Astrocyte (in vitro differentiated cells and primary cell): ENCODE results near the gene ZC3H4. TPM values are rescaled to one million over a fixed set of nuclear protein-coding genes. Genes with fewer than 3 reads are reported as not detected.
"Not testable (repeated sequence)": the region's sequence is repeated elsewhere in the genome, so short reads cannot be mapped to it uniquely, and the experiment has no call there.

Experiments
- DNase-seq: peaks from one replicate; pipeline ENCODE4 v3.0.0-alpha.2; 2010; ENCODE audit warnings: low read depth
- FAIRE-seq: peaks from 2 replicates; lab custom pipeline; 2011; peaks lifted over from hg19 to GRCh38; lab: Jason Lieb, UNC
- H2AFZ ChIP-seq: 2 replicates; pipeline ENCODE4 v1.6.0; 2012; ENCODE audit warnings: low read depth, low read length, inconsistent platforms
- H3K27ac ChIP-seq: 2 replicates; pipeline ENCODE4 v1.5.1; 2011; ENCODE audit warnings: low read depth, low read length, inconsistent platforms
- H3K27me3 ChIP-seq: 2 replicates; pipeline ENCODE4 v1.6.0; 2011; ENCODE audit warnings: low read length, inconsistent platforms; ENCODE audit not compliant: insufficient read depth
- H3K36me3 ChIP-seq: 2 replicates; pipeline ENCODE4 v1.5.1; 2011; ENCODE audit warnings: low read length, inconsistent platforms; ENCODE audit not compliant: insufficient read depth
- H3K4me1 ChIP-seq: 2 replicates; pipeline ENCODE4 v1.5.1; 2011; ENCODE audit warnings: low read length, inconsistent platforms; ENCODE audit not compliant: insufficient read depth
- H3K4me2 ChIP-seq: 2 replicates; pipeline ENCODE4 v1.6.0; 2012; ENCODE audit warnings: low read length, inconsistent platforms
- H3K4me3 ChIP-seq: 2 replicates; pipeline ENCODE4 v1.5.1; 2011; ENCODE audit warnings: low read depth, mild to moderate bottlenecking, low read length, inconsistent platforms; ENCODE audit not compliant: insufficient read depth
- H3K79me2 ChIP-seq: 2 replicates; pipeline ENCODE4 v1.6.0; 2012; ENCODE audit warnings: mild to moderate bottlenecking, low read length, inconsistent platforms; ENCODE audit not compliant: insufficient read depth
- H3K9ac ChIP-seq: 2 replicates; pipeline ENCODE4 v1.6.0; 2012; ENCODE audit warnings: mild to moderate bottlenecking, low read length, inconsistent platforms
- H3K9me3 ChIP-seq: 2 replicates; pipeline ENCODE4 v1.5.1; 2012; ENCODE audit warnings: low read depth, mild to moderate bottlenecking, low read length, inconsistent platforms; ENCODE audit not compliant: insufficient read depth
- H4K20me1 ChIP-seq: 2 replicates; pipeline ENCODE4 v1.6.0; 2012; ENCODE audit warnings: low read length, inconsistent platforms; ENCODE audit not compliant: insufficient read depth
- H3K27ac Mint-ChIP-seq: one replicate; pipeline ENCODE4 v1.8.0; 2021; ENCODE audit warnings: mild to moderate bottlenecking, mixed read lengths; ENCODE audit not compliant: unreplicated experiment
- H3K27me3 Mint-ChIP-seq: one replicate; pipeline ENCODE4 v1.8.0; 2021; ENCODE audit warnings: low read depth, mixed read lengths; ENCODE audit not compliant: unreplicated experiment
- H3K36me3 Mint-ChIP-seq: one replicate; pipeline ENCODE4 v1.8.0; 2021; ENCODE audit warnings: low read depth, mixed read lengths; ENCODE audit not compliant: unreplicated experiment
- H3K4me1 Mint-ChIP-seq: one replicate; pipeline ENCODE4 v1.8.0; 2021; ENCODE audit warnings: low read depth, mixed read lengths; ENCODE audit not compliant: unreplicated experiment
- H3K4me3 Mint-ChIP-seq: one replicate; pipeline ENCODE4 v1.8.0; 2021; ENCODE audit warnings: mild to moderate bottlenecking, moderate library complexity, mixed read lengths; ENCODE audit not compliant: unreplicated experiment
- H3K9me3 Mint-ChIP-seq: one replicate; pipeline ENCODE4 v1.8.0; 2021; ENCODE audit warnings: mild to moderate bottlenecking, mixed read lengths; ENCODE audit not compliant: unreplicated experiment
- CTCF ChIP-seq: IDR thresholded peaks from 2 replicates; pipeline ENCODE4 v1.5.1; 2011; ENCODE audit warnings: low read depth, mild to moderate bottlenecking, inconsistent platforms, low read length, moderate library complexity; ENCODE audit not compliant: insufficient read depth
- EZH2 ChIP-seq: IDR thresholded peaks from 2 replicates; pipeline ENCODE4 v1.6.1; 2012; ENCODE audit warnings: mild to moderate bottlenecking, low read length, inconsistent platforms; ENCODE audit not compliant: insufficient read depth
- total RNA-seq: library from RNA; stranded (reverse); gene quantifications from 2 replicates; pipeline ENCODE4 v1.2.1, GENCODE V29; 2021

The ZC3H4 gene
- total RNA-seq, 1 donor from 2014 or later: 42.3 TPM

GRCh38 chr19:47058621-47059022, 55.0 kb downstream of the ZC3H4 start:
- no peak overlapping the region for H3K27ac Mint-ChIP-seq
- TF ChIP-seq EZH2 (no peak), CTCF (no peak)
- no peak overlapping the region for H3K9ac ChIP-seq
- H3K79me2 ChIP-seq: no peaks in the 10 kb centered on the region
- H3K4me2 ChIP-seq: no peak overlapping the region
- H3K9me3 Mint-ChIP-seq: no peaks in the 10 kb centered on the region
- H3K27ac ChIP-seq: no peak overlapping the region
- H2AFZ ChIP-seq: no peak overlapping the region
- H4K20me1 ChIP-seq: peaks cover 3% of the 10 kb centered on the region
- H3K36me3 ChIP-seq: no peaks in the 10 kb centered on the region
- peaks cover 6% of the 10 kb centered on the region for H3K4me1 Mint-ChIP-seq
- no peak for DNase-seq
- H3K4me1 ChIP-seq: peaks cover 9% of the 10 kb centered on the region
- no peaks in the 10 kb centered on the region for H3K9me3 ChIP-seq
- no peak for FAIRE-seq
- peak overlapping the region; percentile 34 for H3K4me3 Mint-ChIP-seq
- H3K27me3 ChIP-seq: no peaks in the 10 kb centered on the region
- no peak overlapping the region for H3K4me3 ChIP-seq
- peaks cover 13% of the 10 kb centered on the region for H3K36me3 Mint-ChIP-seq
- H3K27me3 Mint-ChIP-seq: peaks cover 6% of the 10 kb centered on the region

- Mint-ChIP-seq H3K27me3 (peaks cover 9% of the 10 kb centered on the region), H3K4me1 (peaks cover 6% of the 10 kb centered on the region), H3K36me3 (peaks cover 13% of the 10 kb centered on the region), H3K4me3 (no peak overlapping the region), H3K27ac (peak overlapping the region; percentile 34), H3K9me3 (no peaks in the 10 kb centered on the region)
- H3K27ac ChIP-seq: no peak overlapping the region
- FAIRE-seq (no peak), DNase-seq (no peak)
- H3K4me2 ChIP-seq: no peak overlapping the region
- no peak overlapping the region for H3K9ac ChIP-seq
- H3K9me3 ChIP-seq: no peaks in the 10 kb centered on the region
- H2AFZ ChIP-seq: no peak overlapping the region
- H3K27me3 ChIP-seq: no peaks in the 10 kb centered on the region
- H4K20me1 ChIP-seq: no peaks in the 10 kb centered on the region
- no peak overlapping the region for H3K4me3 ChIP-seq
- TF ChIP-seq CTCF (no peak), EZH2 (no peak)
- no peaks in the 10 kb centered on the region for H3K36me3 ChIP-seq
- H3K79me2 ChIP-seq: no peaks in the 10 kb centered on the region
- H3K4me1 ChIP-seq: peaks cover 9% of the 10 kb centered on the region
Observed at GRCh38 chr19:47057328-47057727, 56.2 kb downstream of the ZC3H4 start.

DNA sequence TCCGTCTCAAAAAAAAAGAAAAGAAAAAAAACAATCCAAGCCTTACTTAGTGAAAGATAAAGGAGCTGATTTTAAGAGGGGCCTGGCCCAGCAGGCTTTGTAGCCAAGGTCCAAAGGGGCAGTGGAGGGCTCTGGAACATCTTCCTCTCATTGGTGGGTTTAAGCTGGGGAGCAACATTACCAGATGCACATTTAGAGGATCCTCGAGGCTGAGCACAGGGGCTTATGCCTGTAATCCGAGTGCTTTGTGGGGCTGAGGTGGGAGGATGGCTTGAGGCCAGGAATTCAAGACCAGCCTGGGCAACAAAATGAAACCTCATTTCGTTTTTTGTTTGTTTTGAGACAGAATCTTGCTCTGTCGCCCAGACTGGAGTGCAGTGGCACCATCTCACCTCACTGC, 57.2 kb downstream of the ZC3H4 start:
- H3K9me3 ChIP-seq: no peaks in the 10 kb centered on the region

GRCh38 chr19:47050562-47050961, 63.0 kb downstream of the ZC3H4 start:
- not testable (repeated sequence) for H2AFZ ChIP-seq, H3K4me2 ChIP-seq, H3K27me3 ChIP-seq, H3K27ac Mint-ChIP-seq, H3K9me3 Mint-ChIP-seq, H3K9ac ChIP-seq, H3K79me2 ChIP-seq, H3K36me3 ChIP-seq, H3K27me3 Mint-ChIP-seq, FAIRE-seq, H3K4me1 ChIP-seq, H3K4me3 ChIP-seq, H3K9me3 ChIP-seq, H3K27ac ChIP-seq, H4K20me1 ChIP-seq, DNase-seq, H3K4me3 Mint-ChIP-seq
- Mint-ChIP-seq H3K36me3 (peaks cover 12% of the 10 kb centered on the region), H3K4me1 (peaks cover 14% of the 10 kb centered on the region)

More for the DNA sequence above, 57.2 kb downstream of the ZC3H4 start:
- Mint-ChIP-seq H3K36me3 (peaks cover 10% of the 10 kb centered on the region), H3K4me3 (no peak overlapping the region), H3K4me1 (peaks cover 8% of the 10 kb centered on the region), H3K27ac (peak overlapping the region; percentile 34), H3K9me3 (no peaks in the 10 kb centered on the region), H3K27me3 (peaks cover 9% of the 10 kb centered on the region)
- Histone ChIP-seq H3K27me3 (no peaks in the 10 kb centered on the region), H3K4me1 (peaks cover 9% of the 10 kb centered on the region), H3K9ac (no peak overlapping the region), H3K4me3 (no peak overlapping the region), H3K27ac (no peak overlapping the region), H3K4me2 (no peak overlapping the region), H2AFZ (no peak overlapping the region), H3K79me2 (no peaks in the 10 kb centered on the region), H4K20me1 (no peaks in the 10 kb centered on the region), H3K36me3 (no peaks in the 10 kb centered on the region)
- TF ChIP-seq CTCF (no peak), EZH2 (no peak)
- FAIRE-seq (no peak), DNase-seq (no peak)
